Measurements from ENCODE around the gene AFAP1L2.

Gene AFAP1L2

GRCh38 chr10:114246679-114247305, 157.5 kb downstream of the AFAP1L2 start:
- DNase-seq (ENCODE audit: low read depth in 1 of 2, low spot score in 1 of 2), result no peak

- no peak for DNase-seq (ENCODE audit: low read depth in 1 of 2, low spot score in 1 of 2)
These were observed 159.0 kb downstream of the AFAP1L2 start for GRCh38 chr10:114245121-114245791.

Data from stimulated activated CD4-positive, alpha-beta T cell treated with anti-CD3 and anti-CD28 coated beads, Interleukin-15, amount 100 ng/mL, for 1 hour (primary cell).